Tibial nerve (tissue), 4 donors: ENCODE data around the gene TAOK3. TPM values are rescaled to one million over a fixed set of nuclear protein-coding genes. Genes with fewer than 3 reads are reported as not detected.

ENCODE experiments used
- DNase-seq, 2 donors: peaks; one replicate each; pipeline ENCODE4 v3.0.0-alpha.2; 2019; ENCODE audit warnings: low spot score in 2 of 2
- H3K27ac ChIP-seq, 4 donors: fragments of 200-600 bp; sonication (generic) in 3 of 4; one replicate each; pipeline ENCODE4 v1.5.1; 2017 to 2019; ENCODE audit warnings: mild to moderate bottlenecking in 1 of 4
- H3K27me3 ChIP-seq, 2 donors: fragments of 200-600 bp; sonication (generic) in 1 of 2; one replicate each; pipeline versions ENCODE4 v1.5.1 to v1.6.0; 2017 to 2019
- H3K36me3 ChIP-seq, 3 donors: fragments of 200-600 bp; sonication (generic); one replicate each; pipeline ENCODE4 v1.5.1; 2018 to 2019
- H3K4me1 ChIP-seq, 4 donors: fragments of 200-600 bp; sonication (generic) in 3 of 4; one replicate each; pipeline ENCODE4 v1.5.1; 2017 to 2019
- H3K4me3 ChIP-seq, 4 donors: fragments of 200-600 bp; sonication (generic) in 3 of 4; one replicate each; pipeline ENCODE4 v1.5.1; 2017 to 2019; ENCODE audit warnings: mild to moderate bottlenecking in 1 of 4, moderate library complexity in 1 of 4
- H3K9me3 ChIP-seq, 4 donors: fragments of 200-600 bp; sonication (generic) in 3 of 4; one replicate each; pipeline ENCODE4 v1.5.1; 2017 to 2019
- CTCF ChIP-seq, 5 experiments: fragments of 200-600 bp in 3 of 5; fragments of 450-650 bp in 2 of 5; sonication (generic) in 3 of 5; IDR thresholded peaks; one replicate each; pipeline ENCODE4 v1.5.1; 2016 to 2019; ENCODE audit warnings: antibody characterized with exemption in 5 of 5, mild to moderate bottlenecking in 3 of 5, moderate library complexity in 2 of 5
- EP300 ChIP-seq, 2 donors: sonication (generic); formaldehyde crosslinking; IDR thresholded peaks; one replicate each; pipeline ENCODE4 v1.6.1; 2017; ENCODE audit warnings: antibody characterized with exemption in 2 of 2, mild to moderate bottlenecking in 1 of 2
- POLR2A ChIP-seq, 2 donors: fragments of 450-650 bp; IDR thresholded peaks; one replicate each; pipeline ENCODE4 v1.6.1; 2017; ENCODE audit warnings: antibody characterized with exemption in 2 of 2, mild to moderate bottlenecking in 2 of 2, moderate library complexity in 2 of 2
- WGBS, 2 donors: methylation state at CpG; one replicate each; pipeline ENCODE4 v1.1.5; 2018; 5-methylcytosine and 5-hydroxymethylcytosine counted together
- total RNA-seq, 4 donors: library from RNA; depleted of rRNA; stranded (reverse); fragments of >200 nt; gene quantifications; one replicate each; pipeline ENCODE4 v1.1.0, GENCODE V29; 2016

Gene TAOK3
- total RNA-seq, 4 donors from 2014 or later, result 43.7 to 99.0 (median 59.6) TPM

- TF ChIP-seq CTCF (IDR thresholded peaks at IDR 0.05), result no peak
- no peak for TF ChIP-seq POLR2A (IDR thresholded peaks at IDR 0.05)
- TF ChIP-seq EP300 (IDR thresholded peaks at IDR 0.05), result no peak
- Histone ChIP-seq H3K27me3 (no peaks in the 10 kb centered on the region), H3K36me3 (peaks cover 0 to 37% (median 4%) of the 10 kb centered on the region in 3 donors), H3K27ac (peak overlapping the region; percentile 89 to 97 (median 94)), H3K4me3 (peak overlapping the region; percentile 90 to 98 (median 92)), H3K4me1 (peaks cover 0 to 49% (median 14%) of the 10 kb centered on the region in 4 donors), H3K9me3 (no peaks in the 10 kb centered on the region)
- WGBS, 2 donors, result 3 to 4% methylated on average over 22 of the region's 22 CpGs
- no peak for DNase-seq
These were observed 4.5 kb upstream of the TAOK3 start for GRCh38 chr12:118377021-118377883.

- Histone ChIP-seq H3K4me3 (peak within 1 kb of the TSS; percentile 90 to 98 (median 92)), H3K4me1 (peaks cover 0 to 55% (median 14%) of the 10 kb centered on the region in 4 donors), H3K27me3 (no peaks in the 10 kb centered on the region), H3K9me3 (no peaks in the 10 kb centered on the region), H3K27ac (peak within 1 kb of the TSS; percentile 89 to 97 (median 94)), H3K36me3 (peaks cover 0 to 28% (median 4%) of the 10 kb centered on the region in 3 donors)
- DNase-seq, result peak; percentile 94 to 99
- WGBS, 2 donors, result 0% methylated on average over 47 to 74 of the region's 102 CpGs
- TF ChIP-seq POLR2A (IDR thresholded peaks at IDR 0.05), result peak in 1 of 2 donors; percentile 38
- TF ChIP-seq EP300 (IDR thresholded peaks at IDR 0.05), result peak; percentile 47 to 87
- peak; percentile 96 to 99 (median 99) for TF ChIP-seq CTCF (IDR thresholded peaks at IDR 0.05)
These were observed 3.6 kb upstream of the TAOK3 start, which contains the start of gene SUDS3 for GRCh38 chr12:118376089-118377020. SUDS3 (plus strand) TSS chr12:118376555; CDS start chr12:118376692, 137 bp downstream.

- TF ChIP-seq EP300 (IDR thresholded peaks at IDR 0.05), result no peak
- no peak for TF ChIP-seq POLR2A (IDR thresholded peaks at IDR 0.05)
- no peak for TF ChIP-seq CTCF (IDR thresholded peaks at IDR 0.05)
- peaks cover 0 to 65% (median 16%) of the 10 kb centered on the region in 4 donors for H3K4me1 ChIP-seq
- DNase-seq, result no peak
- H3K27ac ChIP-seq, result peak overlapping the region in 3 of 4 donors; percentile 92 to 97 (median 96)
- peaks cover 0 to 18% (median 0%) of the 10 kb centered on the region in 3 donors for H3K36me3 ChIP-seq
- H3K4me3 ChIP-seq, result peak overlapping the region in 2 of 4 donors; percentile 90 to 98
- H3K9me3 ChIP-seq, result no peaks in the 10 kb centered on the region
- 59% methylated on average over 10 of the region's 10 CpGs for WGBS, 2 donors
- H3K27me3 ChIP-seq, result no peaks in the 10 kb centered on the region
These were observed 2.6 kb upstream of the TAOK3 start for GRCh38 chr12:118375348-118375747.

GRCh38 chr12:118374909-118375308, 2.2 kb upstream of the TAOK3 start:
- WGBS, 2 donors, result 51 to 59% methylated on average over 5 of the region's 5 CpGs
- peaks cover 0 to 70% (median 16%) of the 10 kb centered on the region in 4 donors for H3K4me1 ChIP-seq
- H3K27ac ChIP-seq, result peak overlapping the region in 3 of 4 donors; percentile 92 to 97 (median 96)
- TF ChIP-seq POLR2A (IDR thresholded peaks at IDR 0.05), result no peak
- TF ChIP-seq EP300 (IDR thresholded peaks at IDR 0.05), result no peak
- no peak for TF ChIP-seq CTCF (IDR thresholded peaks at IDR 0.05)
- H3K36me3 ChIP-seq, result peaks cover 0 to 13% (median 0%) of the 10 kb centered on the region in 3 donors
- no peaks in the 10 kb centered on the region for H3K27me3 ChIP-seq
- H3K4me3 ChIP-seq, result peak overlapping the region in 1 of 4 donors; percentile 98
- no peaks in the 10 kb centered on the region for H3K9me3 ChIP-seq
- no peak for DNase-seq
